ENCODE data around the gene RAET1G. TPM values are rescaled to one million over a fixed set of nuclear protein-coding genes. Genes with fewer than 3 reads are reported as not detected.

Gene RAET1G
- total and polyA plus RNA-seq, 2 experiments from 2014 or later: 8.9 to 15.8 TPM

DNA sequence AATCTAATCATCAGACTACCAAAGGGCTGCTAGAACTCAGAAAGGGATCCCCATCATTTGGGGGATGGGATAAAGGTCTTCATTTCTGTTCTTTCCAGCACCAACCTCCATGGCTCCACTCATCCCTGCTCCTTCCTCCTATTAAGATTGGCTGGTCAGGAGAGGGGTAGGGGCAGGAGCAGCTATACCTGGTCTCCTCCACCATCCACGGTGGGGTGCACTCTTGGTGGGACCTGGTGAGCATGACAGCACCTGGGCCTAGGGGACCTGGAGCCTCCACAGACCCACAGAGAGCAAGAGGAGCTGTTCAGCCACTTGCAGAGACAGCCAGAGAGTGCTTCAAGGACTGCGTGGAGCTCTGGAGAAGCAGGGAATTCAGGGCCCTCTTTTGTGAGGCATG lies 12.7 kb upstream of the RAET1G start:
- in situ Hi-C loops (cut with MboI): loop anchor here (10.0 kb wide), 1 partner anchor 79 kb away; no protein-coding TSS in a partner anchor
- Histone ChIP-seq H2AFZ (peak overlapping the region; percentile 59), H3K4me2 (ENCODE audit: unreplicated experiment) (no peak overlapping the region), H3K36me3 (ENCODE audit: low read depth) (no peaks in the 10 kb centered on the region), H3K9ac (peak overlapping the region; percentile 14; the same call in 1 of the 2 replicates), H4K20me1 (ENCODE audit: insufficient read depth) (no peaks in the 10 kb centered on the region), H3K27me3 (replicated peaks; ENCODE audit: insufficient read depth) (no peaks in the 10 kb centered on the region), H3K4me1 (ENCODE audit: insufficient read depth) (0 out of 2 replicates have a peak, but pooled peaks cover 5% of the 10 kb centered on the region), H3K27ac (no peak overlapping the region), H3K79me2 (ENCODE audit: insufficient read depth) (no peaks in the 10 kb centered on the region), H3F3A (ENCODE audit: insufficient read depth) (peaks cover 17% of the 10 kb centered on the region), H3K9me3 (ENCODE audit: low read depth) (no peaks in the 10 kb centered on the region), H3K4me3 (no peak overlapping the region), H3K9me2 (ENCODE audit: insufficient read depth) (no peaks in the 10 kb centered on the region)
- no peak for TF ChIP-seq EZH2 (IDR thresholded peaks at IDR 0.05; ENCODE audit: insufficient read depth, poor library complexity, severe bottlenecking)
- TF ChIP-seq EZH2phosphoT487 (IDR thresholded peaks at IDR 0.05; ENCODE audit: insufficient read depth, low read depth): no peak
- whole genome bisulfite sequencing, 2 experiments (ENCODE audit: low coverage in 1 of 2, low lambda C conversion rate in 2 of 2, missing lambda C conversion rate in 2 of 2): 81 to 84% methylated on average over 2 of the region's 2 CpGs
- no peak for DNase-seq

DNA sequence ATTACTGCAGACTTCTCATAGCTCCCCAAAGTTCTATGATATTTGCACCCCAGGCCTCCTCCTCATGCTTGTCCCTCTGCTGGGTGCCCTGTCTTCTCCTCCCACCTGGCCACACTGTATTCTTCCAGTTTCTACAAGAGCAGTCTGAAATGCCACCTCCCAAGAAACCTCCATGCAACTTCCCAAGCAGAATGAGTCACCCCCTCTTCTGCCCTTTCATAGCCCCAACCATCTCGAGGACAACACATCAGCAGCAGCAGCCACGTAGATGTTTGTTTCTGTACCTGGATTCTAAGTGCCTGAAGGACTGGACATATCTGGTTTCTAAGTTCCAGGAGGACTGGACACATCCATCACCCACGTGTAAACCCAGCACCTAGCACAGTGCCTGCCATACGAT lies 12.3 kb upstream of the RAET1G start:
- DNase-seq: peak; percentile 91
- in situ Hi-C loops (cut with MboI): loop anchor here (10.0 kb wide), 1 partner anchor 80 kb away; no protein-coding TSS in a partner anchor
- Histone ChIP-seq H3K4me2 (ENCODE audit: unreplicated experiment) (no peak overlapping the region), H3K4me3 (no peak overlapping the region), H2AFZ (peak overlapping the region; percentile 59), H4K20me1 (ENCODE audit: insufficient read depth) (no peaks in the 10 kb centered on the region), H3K79me2 (ENCODE audit: insufficient read depth) (no peaks in the 10 kb centered on the region), H3K27me3 (replicated peaks; ENCODE audit: insufficient read depth) (0 out of 2 replicates have a peak, but pooled peaks cover 4% of the 10 kb centered on the region), H3K4me1 (ENCODE audit: insufficient read depth) (0 out of 2 replicates have a peak, but pooled peaks cover 5% of the 10 kb centered on the region), H3K9me2 (ENCODE audit: insufficient read depth) (no peaks in the 10 kb centered on the region), H3F3A (ENCODE audit: insufficient read depth) (peaks cover 17% of the 10 kb centered on the region), H3K36me3 (ENCODE audit: low read depth) (no peaks in the 10 kb centered on the region), H3K9ac (peak overlapping the region; percentile 14; the same call in 1 of the 2 replicates), H3K9me3 (ENCODE audit: low read depth) (no peaks in the 10 kb centered on the region), H3K27ac (no peak overlapping the region)
- 34 to 41% methylated on average over 4 of the region's 4 CpGs for whole genome bisulfite sequencing, 2 experiments (ENCODE audit: low coverage in 1 of 2, low lambda C conversion rate in 2 of 2, missing lambda C conversion rate in 2 of 2)
- TF ChIP-seq EZH2phosphoT487 (IDR thresholded peaks at IDR 0.05; ENCODE audit: insufficient read depth, low read depth) (no peak), EZH2 (IDR thresholded peaks at IDR 0.05; ENCODE audit: insufficient read depth, poor library complexity, severe bottlenecking) (no peak)

DNA sequence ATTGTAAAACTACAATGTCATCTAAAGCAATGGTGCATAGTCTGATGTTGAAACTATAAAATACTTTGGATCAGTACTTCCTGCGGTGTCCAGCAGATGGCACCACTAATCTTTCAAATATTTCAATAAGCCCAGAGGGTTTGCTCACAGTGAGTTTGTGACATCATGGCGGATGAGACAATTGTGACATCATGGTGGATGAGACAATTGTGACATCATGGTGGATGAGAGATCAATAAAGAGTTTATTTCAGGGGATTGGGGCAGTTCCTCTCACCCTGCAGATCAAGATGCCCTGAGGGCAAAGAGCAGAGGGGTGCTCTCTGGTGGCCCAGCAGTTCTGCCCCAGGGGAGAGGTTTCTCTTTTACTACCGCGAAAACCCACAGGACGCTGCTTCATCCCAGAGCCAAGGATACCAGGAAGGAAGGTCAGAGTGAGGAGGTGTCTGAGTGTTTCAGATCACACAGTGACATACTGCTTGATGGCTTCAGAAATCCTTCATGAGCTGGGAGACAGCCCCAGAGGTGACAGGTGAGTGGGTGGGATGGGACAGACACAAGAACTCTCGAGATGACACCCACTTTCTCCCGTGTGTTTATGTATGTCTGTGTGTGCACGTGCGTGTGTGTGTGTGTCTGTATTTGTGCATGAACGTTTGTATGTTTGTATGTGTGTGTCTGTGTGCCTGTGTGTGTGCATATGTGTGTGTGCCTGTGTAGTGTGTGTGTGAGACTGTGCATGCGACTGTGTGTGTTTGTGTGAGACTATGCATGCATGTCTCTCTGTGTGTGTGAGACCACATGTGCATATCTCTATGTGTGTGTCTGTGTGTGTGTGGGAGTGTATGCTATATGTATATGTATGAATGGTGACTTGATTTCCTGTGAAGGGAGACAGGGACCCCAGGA lies 11.6 kb upstream of the RAET1G start:
- in situ Hi-C loops (cut with MboI): loop anchor here (10.0 kb wide), 1 partner anchor 80 kb away; no protein-coding TSS in a partner anchor
- DNase-seq: peak; percentile 89
- H3K9me3 ChIP-seq (ENCODE audit: low read depth): no peaks in the 10 kb centered on the region
- 35 to 37% methylated on average over 11 of the region's 11 CpGs for WGBS, 2 experiments (ENCODE audit: low coverage in 1 of 2, low lambda C conversion rate in 2 of 2, missing lambda C conversion rate in 2 of 2)
- 0 out of 2 replicates have a peak, but pooled peaks cover 5% of the 10 kb centered on the region for H3K4me1 ChIP-seq (ENCODE audit: insufficient read depth)
- no peak overlapping the region for H3K9ac ChIP-seq
- H4K20me1 ChIP-seq (ENCODE audit: insufficient read depth): no peaks in the 10 kb centered on the region
- TF ChIP-seq EZH2 (IDR thresholded peaks at IDR 0.05; ENCODE audit: insufficient read depth, poor library complexity, severe bottlenecking) (no peak), EZH2phosphoT487 (IDR thresholded peaks at IDR 0.05; ENCODE audit: insufficient read depth, low read depth) (no peak)
- peaks cover 17% of the 10 kb centered on the region for H3F3A ChIP-seq (ENCODE audit: insufficient read depth)
- H3K4me3 ChIP-seq: no peak overlapping the region
- no peaks in the 10 kb centered on the region for H3K79me2 ChIP-seq (ENCODE audit: insufficient read depth)
- H3K27ac ChIP-seq: no peak overlapping the region
- no peaks in the 10 kb centered on the region for H3K9me2 ChIP-seq (ENCODE audit: insufficient read depth)
- H3K27me3 ChIP-seq (replicated peaks; ENCODE audit: insufficient read depth): 0 out of 2 replicates have a peak, but pooled peaks cover 4% of the 10 kb centered on the region
- H3K36me3 ChIP-seq (ENCODE audit: low read depth): no peaks in the 10 kb centered on the region
- H2AFZ ChIP-seq: no peak overlapping the region
- H3K4me2 ChIP-seq (ENCODE audit: unreplicated experiment): no peak overlapping the region

DNA sequence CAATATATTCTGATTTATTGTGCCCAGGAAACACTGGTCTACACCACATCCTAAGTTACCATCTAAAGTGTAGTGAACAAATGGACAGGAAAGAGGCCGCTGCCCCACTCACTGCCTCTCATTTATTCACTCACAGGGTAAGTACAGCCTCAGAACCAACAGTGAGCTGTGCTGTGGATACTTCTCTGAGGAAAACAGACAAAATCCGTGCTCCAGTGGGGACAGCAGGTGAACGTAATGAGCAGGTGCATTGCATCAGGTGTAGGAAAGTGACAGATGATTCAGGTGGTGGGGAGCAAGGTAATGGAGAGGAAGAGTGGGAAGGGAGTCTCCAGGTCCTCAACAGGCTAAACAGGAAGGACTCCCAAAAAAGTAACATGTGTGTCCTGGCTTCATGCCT lies 10.5 kb upstream of the RAET1G start:
- no peaks in the 10 kb centered on the region for H3K79me2 ChIP-seq (ENCODE audit: insufficient read depth)
- no peak overlapping the region for H3K9ac ChIP-seq
- no peak overlapping the region for H2AFZ ChIP-seq
- H3K4me2 ChIP-seq (ENCODE audit: unreplicated experiment): no peak overlapping the region
- no peak for TF ChIP-seq EZH2phosphoT487 (IDR thresholded peaks at IDR 0.05; ENCODE audit: insufficient read depth, low read depth)
- no peak for TF ChIP-seq EZH2 (IDR thresholded peaks at IDR 0.05; ENCODE audit: insufficient read depth, poor library complexity, severe bottlenecking)
- H3K27me3 ChIP-seq (replicated peaks; ENCODE audit: insufficient read depth): 0 out of 2 replicates have a peak, but pooled peaks cover 8% of the 10 kb centered on the region
- H3K36me3 ChIP-seq (ENCODE audit: low read depth): no peaks in the 10 kb centered on the region
- whole genome bisulfite sequencing, 2 experiments (ENCODE audit: low coverage in 1 of 2, low lambda C conversion rate in 2 of 2, missing lambda C conversion rate in 2 of 2): 31 to 33% methylated on average over 3 of the region's 3 CpGs
- no peak overlapping the region for H3K27ac ChIP-seq
- no peaks in the 10 kb centered on the region for H3K9me2 ChIP-seq (ENCODE audit: insufficient read depth)
- peaks cover 17% of the 10 kb centered on the region for H3F3A ChIP-seq (ENCODE audit: insufficient read depth)
- no peak for DNase-seq
- no peaks in the 10 kb centered on the region for H4K20me1 ChIP-seq (ENCODE audit: insufficient read depth)
- no peaks in the 10 kb centered on the region for H3K9me3 ChIP-seq (ENCODE audit: low read depth)
- H3K4me1 ChIP-seq (ENCODE audit: insufficient read depth): no peaks in the 10 kb centered on the region
- no peak overlapping the region for H3K4me3 ChIP-seq
- in situ Hi-C loops (cut with MboI): loop anchor here (10.0 kb wide), 1 partner anchor 81 kb away; no protein-coding TSS in a partner anchor
